ENCODE data around the gene ZBTB25.

DNA sequence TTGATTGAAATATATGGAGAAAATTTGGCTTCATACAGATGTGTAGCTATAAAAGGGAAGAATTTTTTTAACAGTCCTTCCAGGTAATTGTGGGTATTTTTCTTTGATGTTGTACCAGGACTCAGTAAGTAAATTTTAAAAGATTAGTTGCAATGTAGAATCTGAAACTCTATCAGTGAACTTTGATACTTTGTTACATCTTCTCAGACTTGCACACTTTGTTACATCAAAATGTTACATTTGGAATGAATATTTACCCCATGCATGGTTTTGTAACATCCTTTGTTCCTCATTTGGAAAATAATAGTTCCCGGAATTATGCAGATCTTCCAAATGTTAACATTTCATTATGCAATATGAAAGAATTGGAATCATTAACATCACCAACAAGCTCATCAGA, 101.7 kb downstream of the ZBTB25 start:
- TF ChIP-seq RB1 (IDR thresholded peaks at IDR 0.05; ENCODE audit: borderline replicate concordance) (no peak), SMC3 (IDR thresholded peaks at IDR 0.05; ENCODE audit: borderline replicate concordance, low read length) (no peak), MYC (IDR thresholded peaks at IDR 0.05; ENCODE audit: insufficient read depth, insufficient read length, insufficient replicate concordance, low read length, severe bottlenecking) (no peak)

Measured in GM12878 (cell line).